NCI-H82 (cell line): ENCODE measurements around the gene SHKBP1.
"Not testable (repeated sequence)": the region's sequence is repeated elsewhere in the genome, so short reads cannot be mapped to it uniquely, and the experiment has no call there.

Experiments
- DNase-seq: peaks from one replicate; lab custom pipeline; 2025; lab: John Stamatoyannopoulos, UW

Gene SHKBP1

DNA sequence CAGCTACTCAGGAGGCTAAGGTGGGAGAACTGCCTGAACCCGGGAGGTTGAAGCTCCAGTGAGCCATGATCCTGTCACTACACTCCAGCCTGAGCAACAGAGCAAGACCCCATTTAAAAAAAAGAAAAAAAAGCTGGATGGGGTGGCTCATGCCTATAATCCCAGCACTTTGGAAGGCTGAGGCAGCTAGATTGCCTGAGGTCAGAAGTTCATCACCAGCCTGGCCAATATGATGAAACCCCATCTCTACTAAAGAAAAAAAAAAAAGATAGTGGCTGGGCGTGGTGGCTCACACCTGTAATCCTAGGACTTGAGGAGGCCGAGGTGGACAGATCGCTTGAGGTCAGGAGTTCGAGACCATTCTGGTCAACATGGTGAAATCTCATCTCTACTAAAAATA is 39.5 kb downstream of the SHKBP1 start:
- DNase-seq = no peak

DNA sequence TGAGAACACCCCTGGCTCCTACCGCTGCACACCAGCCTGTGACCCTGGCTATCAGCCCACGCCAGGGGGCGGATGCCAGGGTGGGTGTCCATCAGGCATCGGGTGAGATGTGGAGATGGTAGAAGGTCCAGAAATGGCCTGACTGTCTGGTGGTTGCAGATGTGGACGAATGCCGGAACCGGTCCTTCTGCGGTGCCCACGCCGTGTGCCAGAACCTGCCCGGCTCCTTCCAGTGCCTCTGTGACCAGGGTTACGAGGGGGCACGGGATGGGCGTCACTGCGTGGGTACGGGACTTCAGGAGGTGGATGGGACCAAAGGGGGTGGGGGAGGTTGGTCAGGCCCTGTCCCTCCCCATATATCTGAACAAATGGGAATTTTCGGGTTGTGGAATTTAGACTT is 40.3 kb downstream of the SHKBP1 start:
- no peak for DNase-seq

GRCh38 chr19:40617961-40618360 is 41.3 kb downstream of the SHKBP1 start:
- no peak for DNase-seq

GRCh38 chr19:40619333-40620160 is 42.9 kb downstream of the SHKBP1 start:
- no peak for DNase-seq

- DNase-seq = no peak
Observed at GRCh38 chr19:40620161-40620485, 43.5 kb downstream of the SHKBP1 start.

DNA sequence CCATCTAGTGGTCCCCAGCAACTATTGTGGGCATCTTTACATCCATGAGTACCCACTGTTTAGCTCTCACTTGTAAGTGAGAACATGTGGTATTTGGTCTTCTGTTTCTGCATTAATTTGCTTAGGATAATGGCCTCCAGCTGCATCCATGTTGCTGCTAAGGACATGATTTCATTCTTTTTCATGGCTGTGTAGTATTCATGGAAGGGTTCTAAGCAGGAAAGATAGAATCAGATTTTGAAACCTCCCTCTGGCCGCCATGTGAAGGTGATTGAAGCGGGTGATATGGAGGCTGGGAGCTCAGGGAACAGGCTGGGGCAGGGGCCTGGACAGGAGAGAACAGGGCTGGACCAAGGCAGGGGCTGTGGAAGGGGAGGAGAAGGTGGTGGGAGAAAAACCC is 44.6 kb downstream of the SHKBP1 start:
- DNase-seq = no peak

- no peak for DNase-seq
Observed at GRCh38 chr19:40621966-40622772, 45.5 kb downstream of the SHKBP1 start.

DNA sequence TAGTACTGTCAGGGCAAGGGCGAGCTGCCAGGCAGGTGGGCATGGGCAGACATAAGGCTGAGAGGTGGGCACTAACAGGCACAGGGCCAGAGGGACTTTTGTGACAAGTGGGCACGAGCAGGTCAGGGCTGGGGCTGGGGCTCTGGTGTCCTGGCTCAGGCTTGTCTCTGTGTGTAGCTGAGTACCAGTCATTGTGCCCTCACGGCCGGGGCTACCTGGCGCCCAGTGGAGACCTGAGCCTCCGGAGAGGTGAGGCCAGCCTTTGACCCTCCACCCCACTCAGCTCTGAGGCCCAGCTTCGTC is 46.1 kb downstream of the SHKBP1 start:
- no peak for DNase-seq

- peak; percentile 97 for DNase-seq
Observed at GRCh38 chr19:40623403-40624251, 47.0 kb downstream of the SHKBP1 start.

DNA sequence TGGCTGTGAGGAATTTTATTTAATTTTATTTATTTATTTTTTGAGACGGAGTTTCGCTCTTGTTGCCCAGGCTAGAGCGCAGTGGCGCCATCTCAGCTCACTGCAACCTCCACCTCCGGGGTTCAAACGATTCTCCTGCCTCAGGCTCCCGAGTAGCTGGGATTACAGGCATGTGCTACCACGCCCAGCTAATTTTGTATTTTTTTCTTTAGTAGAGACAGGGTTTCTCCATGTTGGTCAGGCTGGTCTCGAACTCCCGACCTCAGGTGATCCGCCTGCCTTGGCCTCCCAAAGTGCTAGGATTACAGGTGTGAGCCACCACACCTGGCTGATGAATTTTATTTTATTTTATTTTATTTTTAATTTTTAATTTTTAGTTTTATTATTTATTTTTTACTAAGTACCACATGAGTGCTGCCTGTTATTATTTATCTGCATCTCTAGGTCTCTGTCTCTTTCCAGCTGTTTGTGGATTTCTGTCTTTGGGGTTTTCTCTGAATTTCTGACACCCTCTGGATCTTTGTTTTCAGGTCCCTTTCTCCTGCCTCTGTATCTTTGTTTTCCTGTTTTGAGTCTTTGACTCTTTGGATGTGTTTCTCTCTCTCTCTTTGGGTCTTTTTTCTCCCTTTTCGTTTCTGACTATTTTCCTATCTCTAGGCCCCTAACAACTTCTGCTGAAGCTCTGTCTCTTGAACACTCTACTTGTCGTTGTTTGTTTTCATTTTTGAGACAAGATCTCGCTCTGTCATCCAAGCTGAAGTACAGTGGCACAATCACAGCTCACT is 47.9 kb downstream of the SHKBP1 start:
- DNase-seq = not testable (repeated sequence)

DNA sequence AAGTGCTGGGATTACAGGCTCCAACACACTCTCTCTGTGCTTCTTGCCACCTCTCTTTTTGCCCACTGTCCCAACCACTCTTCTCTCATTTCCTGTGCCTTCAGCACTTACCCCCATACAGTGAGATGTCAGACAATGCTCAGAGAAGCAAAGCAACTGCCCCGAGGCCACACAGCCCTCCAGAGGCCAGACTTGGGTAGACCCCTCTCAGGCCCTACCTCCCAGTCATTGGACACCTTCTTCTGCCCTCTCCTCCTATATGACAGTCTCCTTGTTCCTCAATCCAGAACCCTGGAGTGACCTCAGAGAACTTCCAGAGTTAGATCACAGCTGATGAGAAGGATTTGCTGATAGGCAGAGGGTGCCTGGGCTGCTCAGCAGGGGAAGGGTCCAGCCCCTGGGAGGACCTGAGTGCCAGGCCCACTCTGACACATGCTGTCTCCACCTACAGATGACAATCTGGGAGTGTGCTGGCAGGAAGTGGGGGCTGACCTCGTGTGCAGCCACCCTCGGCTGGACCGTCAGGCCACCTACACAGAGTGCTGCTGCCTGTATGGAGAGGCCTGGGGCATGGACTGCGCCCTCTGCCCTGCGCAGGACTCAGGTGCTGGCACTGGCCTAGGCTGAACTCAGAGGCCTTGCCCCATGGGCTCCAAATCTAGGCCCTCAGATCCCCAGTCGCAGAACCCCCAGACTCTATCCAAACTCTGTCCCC is 48.9 kb downstream of the SHKBP1 start:
- DNase-seq = no peak

GRCh38 chr19:40626918-40627317 is 50.2 kb downstream of the SHKBP1 start:
- no peak for DNase-seq

GRCh38 chr19:40627486-40628279 is 51.0 kb downstream of the SHKBP1 start:
- no peak for DNase-seq

GRCh38 chr19:40629346-40629745 is 52.7 kb downstream of the SHKBP1 start:
- DNase-seq = no peak

DNA sequence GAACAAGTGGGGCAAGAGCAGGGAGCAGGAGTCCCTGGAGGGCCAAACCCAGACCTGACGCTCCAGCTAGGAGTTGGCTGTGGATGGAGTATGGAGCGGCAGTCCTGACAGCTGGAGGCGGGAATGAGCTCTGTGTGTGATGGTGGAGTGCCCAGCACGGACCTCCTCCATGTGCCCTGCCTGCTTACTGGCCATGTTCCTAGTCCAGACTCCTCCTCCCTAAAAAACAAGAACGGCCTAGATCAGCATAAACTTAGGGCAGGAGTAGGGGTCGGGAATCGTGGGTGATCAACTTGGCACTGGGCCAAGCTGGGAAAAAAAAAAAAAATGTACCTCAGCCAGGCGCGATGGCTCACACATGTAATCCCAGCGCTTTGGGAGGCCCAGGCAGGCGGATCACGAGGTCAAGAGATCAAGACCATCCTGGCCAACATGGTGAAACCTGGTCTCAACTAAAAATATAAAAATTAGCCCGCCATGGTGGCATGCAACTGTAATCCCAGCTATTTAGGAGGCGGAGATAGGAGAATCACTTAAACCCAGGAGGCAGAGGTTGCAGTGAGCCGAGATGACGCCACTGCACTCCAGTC is 54.0 kb downstream of the SHKBP1 start:
- DNase-seq = no peak

DNA sequence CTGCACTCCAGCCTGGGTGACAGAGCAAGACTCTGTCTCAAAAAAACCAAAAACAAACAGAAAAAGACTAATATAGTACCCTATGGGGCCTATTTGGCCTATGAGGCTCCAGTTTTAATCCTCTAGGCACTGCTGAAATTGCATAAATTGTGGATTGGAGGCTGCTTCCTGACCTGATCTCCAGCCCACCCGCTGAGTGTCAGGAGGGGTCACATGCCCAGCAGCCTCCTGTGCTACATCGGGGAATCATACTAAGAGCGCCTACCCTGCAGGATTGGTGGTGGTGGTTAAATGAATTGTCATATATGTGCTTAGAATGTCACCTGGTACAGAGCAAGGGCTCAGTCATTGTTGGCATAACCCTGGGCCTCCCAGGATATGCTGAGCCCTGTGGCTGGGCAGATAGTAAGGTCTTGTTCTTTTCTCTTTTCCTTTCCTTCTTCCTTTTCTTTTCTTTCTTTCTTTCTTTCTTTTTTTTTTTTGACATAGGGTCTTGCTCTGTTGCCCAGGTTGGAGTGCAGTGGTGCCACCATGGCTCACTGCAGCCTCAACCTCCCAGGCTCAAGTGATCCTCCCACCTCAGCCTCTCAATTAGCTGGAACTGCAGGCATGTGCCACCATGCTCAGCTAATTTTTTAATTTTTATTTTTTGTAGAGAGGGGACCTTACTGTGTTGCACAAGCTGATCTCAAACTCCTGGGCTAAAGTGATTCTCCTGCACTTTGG is 55.8 kb downstream of the SHKBP1 start:
- DNase-seq = no peak

- no peak for DNase-seq
Observed at GRCh38 chr19:40633207-40633606, 56.5 kb downstream of the SHKBP1 start.

- DNase-seq = no peak
Observed at GRCh38 chr19:40638327-40638726, 61.7 kb downstream of the SHKBP1 start.

DNA sequence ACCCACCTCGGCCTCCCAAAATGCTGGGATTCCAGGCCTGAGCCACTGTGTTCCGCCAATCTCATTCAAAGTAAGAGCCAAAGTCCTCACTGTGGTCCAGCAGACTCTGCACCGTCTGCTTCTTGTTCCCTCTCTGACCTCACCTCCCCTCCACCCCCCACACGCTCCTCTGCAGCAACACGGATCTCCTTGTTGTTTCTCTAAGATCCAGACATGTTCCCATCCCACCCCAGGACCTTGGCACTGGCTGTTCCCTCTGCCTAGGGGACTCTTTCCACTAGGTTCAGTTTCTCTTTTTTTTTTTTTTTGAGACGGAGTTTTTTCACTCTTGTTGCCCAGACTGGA is 62.9 kb downstream of the SHKBP1 start:
- DNase-seq = no peak
